HG02763 (cell line): Measurements from ENCODE around the gene NFE2L2.
"Not testable (repeated sequence)": the region's sequence is repeated elsewhere in the genome, so short reads cannot be mapped to it uniquely, and the experiment has no call there.

Experiments used
- ATAC-seq: cut with Tn5 transposase; IDR thresholded peaks from one replicate; pipeline ENCODE4 v1.9.1; 2021; ENCODE audit warnings: mild to moderate bottlenecking, moderate library complexity; ENCODE audit not compliant: unreplicated experiment

Gene NFE2L2

GRCh38 chr2:177281400-177282180 lies 17.1 kb upstream of the NFE2L2 start:
- ATAC-seq, result peak; percentile 64

GRCh38 chr2:177279847-177280246 lies 15.3 kb upstream of the NFE2L2 start:
- no peak for ATAC-seq

GRCh38 chr2:177275743-177276055 lies 11.2 kb upstream of the NFE2L2 start:
- no peak for ATAC-seq

GRCh38 chr2:177275040-177275742 lies 10.7 kb upstream of the NFE2L2 start:
- ATAC-seq, result no peak

- ATAC-seq, result no peak
Measured at GRCh38 chr2:177273408-177273807, 8.9 kb upstream of the NFE2L2 start.

GRCh38 chr2:177272765-177273164 lies 8.2 kb upstream of the NFE2L2 start:
- ATAC-seq, result no peak

- no peak for ATAC-seq
Measured at GRCh38 chr2:177271981-177272666, 7.6 kb upstream of the NFE2L2 start.

- ATAC-seq, result no peak
Measured at GRCh38 chr2:177270531-177270930, 6.0 kb upstream of the NFE2L2 start.

GRCh38 chr2:177268901-177269300 lies 4.4 kb upstream of the NFE2L2 start:
- no peak for ATAC-seq

- no peak for ATAC-seq
Measured at GRCh38 chr2:177268187-177268871, 3.8 kb upstream of the NFE2L2 start.

- not testable (repeated sequence) for ATAC-seq
Measured at GRCh38 chr2:177266955-177267354, 2.4 kb upstream of the NFE2L2 start.

- no peak for ATAC-seq
Measured at GRCh38 chr2:177265824-177266817, 1.6 kb upstream of the NFE2L2 start.

GRCh38 chr2:177264209-177264692 lies 276 bp downstream of the NFE2L2 start:
- ATAC-seq, result peak; percentile 19

GRCh38 chr2:177263451-177264208 lies 897 bp downstream of the NFE2L2 start:
- peak; percentile 44 for ATAC-seq

- ATAC-seq, result no peak
Measured at GRCh38 chr2:177262958-177263450, 1.5 kb downstream of the NFE2L2 start.

- ATAC-seq, result no peak
Measured at GRCh38 chr2:177262092-177262491, 2.4 kb downstream of the NFE2L2 start.

GRCh38 chr2:177261116-177262060 lies 3.1 kb downstream of the NFE2L2 start:
- no peak for ATAC-seq

- no peak for ATAC-seq
Measured at GRCh38 chr2:177260379-177260778, 4.1 kb downstream of the NFE2L2 start.
